Mucosa of descending colon (tissue), 3 donors: ENCODE measurements around the gene RALGPS2. TPM values are rescaled to one million over a fixed set of nuclear protein-coding genes. Genes with fewer than 3 reads are reported as not detected.

Experiments used
- ATAC-seq: fragments of 200-7000 bp; cut with Tn5 transposase; one replicate; pipeline ENCODE4 v1.9.1; 2020; ENCODE audit warnings: mild to moderate bottlenecking, moderate library complexity
- DNase-seq, 3 donors: peaks; one replicate each; pipeline ENCODE4 v3.0.0-alpha.2; 2020
- H3K36me3 ChIP-seq: fragments of 200-600 bp; one replicate; pipeline ENCODE4 v1.8.0; 2021; ENCODE audit warnings: low read depth, mild to moderate bottlenecking
- H3K4me1 ChIP-seq: fragments of 200-600 bp; one replicate; pipeline ENCODE4 v1.8.0; 2021; ENCODE audit warnings: low read depth, mild to moderate bottlenecking
- H3K4me3 ChIP-seq: fragments of 200-600 bp; one replicate; pipeline ENCODE4 v1.8.0; 2021; ENCODE audit warnings: mild to moderate bottlenecking
- H3K9me3 ChIP-seq: fragments of 200-600 bp; one replicate; pipeline ENCODE4 v1.8.0; 2021; ENCODE audit warnings: mild to moderate bottlenecking
- CTCF ChIP-seq: fragments of 200-600 bp; IDR thresholded peaks from one replicate; pipeline ENCODE4 v1.8.0; 2022; ENCODE audit warnings: antibody characterized with exemption, mild to moderate bottlenecking
- intact Hi-C, 2 donors: fragments of 100-400 bp; cut with DNase I in 1 of 2; cut with micrococcal nuclease in 1 of 2; formaldehyde crosslinking; loops; one replicate each; pipeline versions ENCODE4 v1.11.0 to v1.11.1; 2022; cut with DNase I, micrococcal nuclease
- total RNA-seq, 3 donors: library from RNA; stranded (reverse); fragmentation: NEBNext Ultra II Directional in 2 of 3; extraction: Animal tissue kit (Norgen Biotek cat#: 25700) in 2 of 3; gene quantifications; one replicate each; pipeline versions ENCODE4 v1.2.1 to v1.2.4, GENCODE V29; 2021 to 2023
- donor health status: DM: no; HTN: no; CAD: no; lungs with moderate emphysema.
- donor health status: DM: no; HTN: no; CAD: no.
- donor health status: DM: no; HTN: yes; CAD: no.

The RALGPS2 gene
- total RNA-seq, 3 donors from 2014 or later, result 25.9 to 49.9 (median 36.4) TPM

- Histone ChIP-seq H3K36me3 (no peaks in the 10 kb centered on the region), H3K4me3 (no peak overlapping the region), H3K4me1 (peaks cover 15% of the 10 kb centered on the region), H3K9me3 (no peaks in the 10 kb centered on the region)
- intact Hi-C loops, result no loop called here
- DNase-seq, result no peak
- ATAC-seq, result no peak
- TF ChIP-seq CTCF, result no peak
Measured at GRCh38 chr1:178870221-178870620, 145.2 kb downstream of the RALGPS2 start.

DNA sequence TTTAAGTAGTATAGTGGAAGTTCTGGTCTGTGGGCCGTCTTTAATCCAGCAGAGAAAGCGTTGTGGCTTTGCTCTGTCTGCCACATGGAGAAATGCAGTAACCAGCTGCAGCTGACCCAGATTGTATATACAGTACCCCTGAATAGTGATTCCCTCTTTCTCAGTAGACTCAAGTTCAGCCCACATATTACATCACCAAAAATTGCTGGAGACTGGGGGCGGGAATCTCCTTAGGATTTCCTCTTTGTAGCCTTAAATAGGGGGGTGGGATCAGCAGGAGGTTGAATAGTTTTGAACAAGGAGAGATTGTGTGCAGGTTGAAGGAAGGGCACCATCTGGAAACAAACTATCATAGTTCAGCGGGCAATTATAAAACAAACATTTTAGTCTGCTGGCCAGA, 145.9 kb downstream of the RALGPS2 start, which contains the start of gene ANGPTL1:
ANGPTL1 (minus strand) TSS at position 134 of the 400 bp plus-strand sequence. CDS start 5,301 bp downstream, outside the sequence.
- Histone ChIP-seq H3K4me3 (no peak within 1 kb of the TSS), H3K36me3 (no peaks in the 10 kb centered on the region), H3K9me3 (no peaks in the 10 kb centered on the region), H3K4me1 (peaks cover 15% of the 10 kb centered on the region)
- ATAC-seq (peak; percentile 22), DNase-seq (peak in 1 of 3 donors; percentile 13)
- intact Hi-C loops, result no loop called here
- TF ChIP-seq CTCF, result no peak

GRCh38 chr1:178871551-178872320, 146.7 kb downstream of the RALGPS2 start:
- Histone ChIP-seq H3K9me3 (no peaks in the 10 kb centered on the region), H3K4me1 (peaks cover 15% of the 10 kb centered on the region), H3K4me3 (no peak overlapping the region), H3K36me3 (no peaks in the 10 kb centered on the region)
- DNase-seq (no peak), ATAC-seq (peak; percentile 81)
- TF ChIP-seq CTCF, result no peak
- intact Hi-C loops, result no loop called here

DNA sequence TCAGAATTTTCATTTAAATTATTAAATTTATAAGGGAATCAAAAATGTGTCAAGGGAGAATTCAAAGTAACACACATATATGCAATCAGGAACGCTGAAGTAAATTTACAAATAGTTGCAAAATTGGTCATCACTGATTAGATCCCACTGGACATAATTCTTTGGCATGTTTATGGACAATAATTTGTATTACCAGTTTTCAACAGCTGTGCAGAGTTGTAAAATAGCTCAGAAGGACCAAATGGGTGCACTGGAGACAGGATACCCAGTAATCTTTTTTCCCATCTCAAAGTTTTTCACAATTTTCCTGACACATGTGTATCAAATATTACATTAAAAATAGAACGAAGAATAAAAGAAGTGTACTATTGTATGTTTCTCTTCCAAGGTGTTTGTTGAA, 149.9 kb downstream of the RALGPS2 start:
- DNase-seq (no peak), ATAC-seq (no peak)
- Histone ChIP-seq H3K36me3 (no peaks in the 10 kb centered on the region), H3K9me3 (no peaks in the 10 kb centered on the region), H3K4me3 (no peak overlapping the region), H3K4me1 (peaks cover 9% of the 10 kb centered on the region)
- TF ChIP-seq CTCF, result no peak
- intact Hi-C loops, result no loop called here

- no peak for TF ChIP-seq CTCF
Measured at GRCh38 chr1:178875936-178876335, 150.9 kb downstream of the RALGPS2 start.

More at GRCh38 chr1:178875936-178876335, 150.9 kb downstream of the RALGPS2 start:
- no peaks in the 10 kb centered on the region for H3K9me3 ChIP-seq
- ATAC-seq (no peak), DNase-seq (no peak)
- peaks cover 9% of the 10 kb centered on the region for H3K4me1 ChIP-seq
- intact Hi-C loops, result no loop called here
- H3K4me3 ChIP-seq, result no peak overlapping the region
- no peaks in the 10 kb centered on the region for H3K36me3 ChIP-seq
